ENCODE results near the gene CNTF. TPM values are rescaled to one million over a fixed set of nuclear protein-coding genes. Genes with fewer than 3 reads are reported as not detected.
"Not testable (repeated sequence)": the region's sequence is repeated elsewhere in the genome, so short reads cannot be mapped to it uniquely, and the experiment has no call there.

The CNTF gene, protein sequence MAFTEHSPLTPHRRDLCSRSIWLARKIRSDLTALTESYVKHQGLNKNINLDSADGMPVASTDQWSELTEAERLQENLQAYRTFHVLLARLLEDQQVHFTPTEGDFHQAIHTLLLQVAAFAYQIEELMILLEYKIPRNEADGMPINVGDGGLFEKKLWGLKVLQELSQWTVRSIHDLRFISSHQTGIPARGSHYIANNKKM
- total RNA-seq = 3.9 and 4.3 TPM in 2 replicates
- long read RNA-seq, partial matches to known transcripts = 0 of 1 reads
- long read RNA-seq, other reads (novel, unspliced or antisense) = 1 of 1 reads

DNA sequence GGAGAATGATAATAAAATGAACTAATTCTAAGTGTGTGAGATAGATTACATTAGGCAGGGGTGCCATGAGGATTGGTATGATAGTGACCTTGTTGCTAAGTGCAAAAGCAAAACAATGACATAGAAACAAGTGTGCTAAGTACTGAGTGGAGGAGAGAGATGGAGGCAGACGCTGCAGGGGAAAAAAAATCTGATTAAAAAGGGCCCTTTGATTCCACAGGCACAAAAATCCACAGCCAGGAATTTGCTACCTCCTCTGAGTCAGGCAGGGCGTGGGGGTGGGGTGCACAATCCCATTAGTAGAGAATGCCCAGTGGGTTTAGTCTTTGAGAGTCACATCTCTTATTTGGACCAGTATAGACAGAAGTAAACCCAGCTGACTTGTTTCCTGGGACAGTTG, at the start of gene CNTF:
Gene CNTF, plus strand, starts transcription at position 322 of the 400 bp plus-strand sequence. CDS start 88 bp downstream, outside the sequence.
- DNase-seq (ENCODE audit: low spot score, unreplicated experiment) = no peak
- peaks cover 3% of the 10 kb centered on the region for H3K4me1 Mint-ChIP-seq (ENCODE audit: low read depth)
- no peak within 1 kb of the TSS for H3K4me3 Mint-ChIP-seq (ENCODE audit: low read depth)
- H3K36me3 Mint-ChIP-seq (ENCODE audit: insufficient read depth) = peaks cover 28% of the 10 kb centered on the region
- no peak within 1 kb of the TSS for H3K27ac Mint-ChIP-seq
- H3K27me3 Mint-ChIP-seq = no peaks in the 10 kb centered on the region
- TF ChIP-seq, protein P1, sequence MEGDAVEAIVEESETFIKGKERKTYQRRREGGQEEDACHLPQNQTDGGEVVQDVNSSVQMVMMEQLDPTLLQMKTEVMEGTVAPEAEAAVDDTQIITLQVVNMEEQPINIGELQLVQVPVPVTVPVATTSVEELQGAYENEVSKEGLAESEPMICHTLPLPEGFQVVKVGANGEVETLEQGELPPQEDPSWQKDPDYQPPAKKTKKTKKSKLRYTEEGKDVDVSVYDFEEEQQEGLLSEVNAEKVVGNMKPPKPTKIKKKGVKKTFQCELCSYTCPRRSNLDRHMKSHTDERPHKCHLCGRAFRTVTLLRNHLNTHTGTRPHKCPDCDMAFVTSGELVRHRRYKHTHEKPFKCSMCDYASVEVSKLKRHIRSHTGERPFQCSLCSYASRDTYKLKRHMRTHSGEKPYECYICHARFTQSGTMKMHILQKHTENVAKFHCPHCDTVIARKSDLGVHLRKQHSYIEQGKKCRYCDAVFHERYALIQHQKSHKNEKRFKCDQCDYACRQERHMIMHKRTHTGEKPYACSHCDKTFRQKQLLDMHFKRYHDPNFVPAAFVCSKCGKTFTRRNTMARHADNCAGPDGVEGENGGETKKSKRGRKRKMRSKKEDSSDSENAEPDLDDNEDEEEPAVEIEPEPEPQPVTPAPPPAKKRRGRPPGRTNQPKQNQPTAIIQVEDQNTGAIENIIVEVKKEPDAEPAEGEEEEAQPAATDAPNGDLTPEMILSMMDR (IDR thresholded peaks at IDR 0.05; ENCODE audit: unreplicated experiment) = no peak
- no peaks in the 10 kb centered on the region for H3K9me3 Mint-ChIP-seq (ENCODE audit: low read depth)

DNA sequence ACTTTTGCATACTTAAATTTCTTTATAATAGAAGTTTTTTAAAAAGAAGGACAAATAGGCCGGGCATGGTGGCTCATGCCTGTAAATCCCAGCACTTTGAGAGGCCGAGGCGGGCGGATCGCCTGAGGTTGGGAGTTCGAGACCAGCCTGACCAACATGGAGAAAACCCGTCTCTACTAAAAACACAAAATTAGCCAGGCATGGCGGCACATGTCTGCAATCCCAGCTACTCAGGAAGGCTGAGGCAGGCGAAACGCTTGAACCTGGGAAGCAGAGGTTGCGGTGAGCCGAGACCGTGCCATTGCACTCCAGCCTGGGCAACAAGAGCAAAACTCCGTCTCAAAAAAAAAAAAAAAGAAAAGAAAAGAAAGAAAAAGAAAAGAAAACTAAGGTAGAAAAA, 49.6 kb upstream of the CNTF start:
- not testable (repeated sequence) for H3K27ac Mint-ChIP-seq; H3K27me3 Mint-ChIP-seq; DNase-seq (ENCODE audit: low spot score, unreplicated experiment); H3K36me3 Mint-ChIP-seq (ENCODE audit: insufficient read depth); H3K9me3 Mint-ChIP-seq (ENCODE audit: low read depth); H3K4me3 Mint-ChIP-seq (ENCODE audit: low read depth)
- H3K4me1 Mint-ChIP-seq (ENCODE audit: low read depth) = peaks cover 14% of the 10 kb centered on the region

DNA sequence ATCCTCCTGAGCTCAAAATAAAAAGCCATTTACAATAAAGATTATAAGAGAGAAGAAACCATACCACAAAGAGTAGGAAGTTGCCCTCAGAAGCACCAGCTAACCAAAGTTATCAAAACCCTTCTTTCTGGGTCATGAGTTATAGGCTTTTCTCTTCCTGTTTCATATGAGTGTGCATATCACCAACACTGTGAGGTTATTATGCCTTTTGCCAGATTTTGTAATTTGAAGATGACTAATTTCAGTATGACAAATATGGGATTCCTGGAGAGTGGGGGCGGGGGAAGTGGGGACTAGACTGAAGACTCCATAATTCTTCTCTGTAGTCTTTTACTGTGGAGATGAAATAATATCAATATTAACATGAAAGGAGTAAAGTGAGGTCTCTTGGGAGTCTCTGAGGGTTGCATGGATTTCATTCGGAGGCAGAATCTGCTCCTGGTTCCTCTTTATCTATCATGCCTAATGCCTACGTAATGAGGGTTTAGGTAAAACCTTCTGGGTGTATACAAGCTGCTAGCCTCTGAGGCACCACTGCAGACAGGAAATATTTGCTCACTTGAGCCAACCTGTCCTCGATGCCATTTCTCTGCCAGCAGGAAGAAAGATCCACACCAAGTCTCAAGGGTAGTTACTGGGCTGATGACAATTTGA, 48.9 kb upstream of the CNTF start:
- Mint-ChIP-seq H3K4me3 (ENCODE audit: low read depth) (no peak overlapping the region), H3K9me3 (ENCODE audit: low read depth) (peaks cover 3% of the 10 kb centered on the region), H3K27me3 (no peaks in the 10 kb centered on the region), H3K36me3 (ENCODE audit: insufficient read depth) (peaks cover 4% of the 10 kb centered on the region), H3K27ac (no peak overlapping the region), H3K4me1 (ENCODE audit: low read depth) (peaks cover 14% of the 10 kb centered on the region)
- TF ChIP-seq, protein P1 (IDR thresholded peaks at IDR 0.05; ENCODE audit: unreplicated experiment) = no peak
- DNase-seq (ENCODE audit: low spot score, unreplicated experiment) = no peak

DNA sequence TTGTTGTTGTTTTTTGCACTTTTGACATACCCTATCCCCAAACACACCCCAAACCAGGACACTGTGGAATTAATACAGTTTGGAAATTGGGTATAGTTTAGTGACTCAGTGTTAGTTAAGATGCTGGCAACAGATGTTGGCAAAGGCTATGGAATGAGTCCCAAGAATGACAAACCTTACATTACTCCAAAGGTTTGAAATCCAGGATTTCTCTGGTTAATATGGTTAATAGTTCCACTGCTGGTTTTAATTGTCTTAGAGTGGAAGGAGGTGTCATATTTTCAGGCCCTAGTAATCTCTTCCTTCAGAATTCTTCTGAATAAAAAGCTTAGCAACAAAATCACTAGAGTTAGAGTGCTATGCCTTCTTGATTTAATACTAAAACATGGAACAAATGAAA, 47.6 kb upstream of the CNTF start:
- no peak for DNase-seq (ENCODE audit: low spot score, unreplicated experiment)
- H3K9me3 Mint-ChIP-seq (ENCODE audit: low read depth) = peaks cover 3% of the 10 kb centered on the region
- peaks cover 18% of the 10 kb centered on the region for H3K4me1 Mint-ChIP-seq (ENCODE audit: low read depth)
- TF ChIP-seq, protein P1 (IDR thresholded peaks at IDR 0.05; ENCODE audit: unreplicated experiment) = no peak
- no peak overlapping the region for H3K27ac Mint-ChIP-seq
- H3K4me3 Mint-ChIP-seq (ENCODE audit: low read depth) = no peak overlapping the region
- peaks cover 2% of the 10 kb centered on the region for H3K36me3 Mint-ChIP-seq (ENCODE audit: insufficient read depth)
- H3K27me3 Mint-ChIP-seq = no peaks in the 10 kb centered on the region

DNA sequence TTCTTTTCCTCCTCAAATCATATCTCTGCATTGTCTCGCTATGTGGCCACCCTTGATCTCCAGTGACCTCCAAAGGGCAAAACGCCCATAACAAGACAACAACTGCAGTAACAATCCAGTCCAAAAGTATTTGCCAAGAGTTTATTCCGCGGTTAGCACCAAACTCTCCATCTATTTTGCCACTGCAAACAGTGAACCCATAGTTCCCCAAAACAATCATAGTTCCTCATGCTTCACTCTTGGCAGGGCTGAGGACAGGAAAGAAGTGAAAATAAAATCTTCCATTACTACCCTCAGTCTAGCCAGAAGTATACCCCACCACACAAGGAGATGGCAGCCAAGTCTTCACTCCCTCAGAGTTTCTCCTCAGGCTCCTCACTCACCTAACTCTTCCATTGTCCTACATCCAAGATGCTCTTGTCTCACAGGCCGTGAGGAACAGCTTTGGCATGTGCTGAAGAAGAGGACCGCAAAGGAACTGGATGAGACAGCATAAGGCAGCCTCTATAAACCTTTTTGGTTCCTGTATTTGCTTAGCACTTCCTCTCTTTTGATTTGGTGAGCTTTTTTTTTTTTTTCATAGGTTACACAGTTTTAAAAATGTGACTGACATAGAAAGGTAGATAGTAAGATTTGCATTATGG, 47.0 kb upstream of the CNTF start, which contains the start of gene LPXN:
Gene LPXN, minus strand, starts transcription at position 480 of the 644 bp plus-strand sequence. Its CDS starts 84 bp downstream, at position 396.
- Mint-ChIP-seq H3K27me3 (no peaks in the 10 kb centered on the region), H3K27ac (peak within 1 kb of the TSS; percentile 100), H3K9me3 (ENCODE audit: low read depth) (no peaks in the 10 kb centered on the region), H3K36me3 (ENCODE audit: insufficient read depth) (no peaks in the 10 kb centered on the region), H3K4me1 (ENCODE audit: low read depth) (peaks cover 22% of the 10 kb centered on the region), H3K4me3 (ENCODE audit: low read depth) (peak within 1 kb of the TSS; percentile 99)
- DNase-seq (ENCODE audit: low spot score, unreplicated experiment) = no peak
- TF ChIP-seq, protein P1 (IDR thresholded peaks at IDR 0.05; ENCODE audit: unreplicated experiment) = no peak

Data from progenitor cell of endocrine pancreas (in vitro differentiated cells).